ENCODE results near the gene PHF12. TPM values are rescaled to one million over a fixed set of nuclear protein-coding genes. Genes with fewer than 3 reads are reported as not detected.

Gene PHF12
- total and polyA plus RNA-seq, 9 donors: 16.5 to 37.1 (median 32.5) TPM

DNA sequence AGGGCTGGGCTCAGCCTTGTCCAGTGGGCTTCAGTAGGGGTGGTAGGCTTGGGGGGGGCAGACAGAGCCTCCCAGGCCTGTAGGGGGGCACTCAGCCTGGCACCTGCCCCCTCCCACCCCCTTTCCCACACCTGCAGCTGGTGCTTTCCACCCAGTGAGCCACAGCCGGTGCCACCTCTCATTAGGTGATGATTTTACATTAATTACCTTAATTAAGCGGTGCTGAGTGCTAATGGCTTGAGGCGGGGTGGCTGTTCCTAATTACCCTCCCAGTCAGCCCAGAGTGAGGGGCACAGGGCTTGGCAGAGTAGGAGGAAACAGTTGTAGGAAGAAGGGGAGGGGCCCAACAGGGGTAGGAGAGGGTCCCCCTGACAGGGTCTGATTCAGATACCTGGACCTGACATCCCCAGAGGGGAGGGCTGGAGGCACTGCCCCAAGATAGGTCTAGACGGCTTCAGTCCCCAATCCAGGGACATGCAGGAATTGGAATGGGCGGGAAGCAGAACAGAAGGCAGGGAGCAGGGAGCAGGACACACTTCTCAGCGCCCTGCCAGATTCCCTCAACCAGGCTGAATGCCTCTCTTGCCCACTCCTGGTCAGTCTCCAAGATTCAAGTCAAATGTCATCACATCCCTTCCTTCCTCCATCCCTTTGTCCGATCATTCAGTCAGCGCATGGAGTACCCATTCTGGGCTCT lies 26.5 kb upstream of the PHF12 start:
- Histone ChIP-seq H3K9me3 (replicated peaks; ENCODE audit: control insufficient read depth, low read depth, low read length) (no peaks in the 10 kb centered on the region), H3K27ac (ENCODE audit: low read length) (no peak overlapping the region), H3K4me1 (ENCODE audit: control insufficient read depth, insufficient read depth, low read length) (peaks cover 30% of the 10 kb centered on the region), H3K27me3 (ENCODE audit: control insufficient read depth, insufficient read depth, low read length) (peaks cover 31% of the 10 kb centered on the region), H3K4me3 (ENCODE audit: low read length) (no peak overlapping the region), H3K36me3 (ENCODE audit: control insufficient read depth, insufficient read depth, low read length) (no peaks in the 10 kb centered on the region)
- 49% methylated on average over 2 of the region's 8 CpGs for WGBS (ENCODE audit: insufficient coverage)
- DNase-seq: no peak

DNA sequence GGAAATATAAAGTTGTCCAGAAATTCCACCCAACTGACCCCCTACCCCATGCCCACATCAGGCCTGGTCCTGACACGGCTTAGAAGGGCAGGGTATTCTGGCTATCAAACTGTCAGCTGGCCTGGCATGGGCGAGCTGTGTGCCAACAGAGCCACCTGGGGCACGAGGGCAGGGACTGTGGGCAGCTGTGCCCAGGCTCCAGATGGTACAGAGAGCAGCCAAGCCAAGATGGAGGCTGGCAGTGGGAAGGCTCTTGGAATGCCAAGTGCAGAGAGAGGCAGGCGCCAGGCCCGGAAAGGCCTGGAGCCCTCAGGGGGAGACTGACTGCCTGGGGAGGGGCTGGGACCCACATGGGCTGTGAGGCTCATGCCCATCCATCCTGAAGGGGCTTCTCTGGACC lies 24.3 kb upstream of the PHF12 start:
- no peaks in the 10 kb centered on the region for H3K36me3 ChIP-seq (ENCODE audit: control insufficient read depth, insufficient read depth, low read length)
- no peaks in the 10 kb centered on the region for H3K9me3 ChIP-seq (replicated peaks; ENCODE audit: control insufficient read depth, low read depth, low read length)
- peaks cover 28% of the 10 kb centered on the region for H3K27me3 ChIP-seq (ENCODE audit: control insufficient read depth, insufficient read depth, low read length)
- no peak overlapping the region for H3K27ac ChIP-seq (ENCODE audit: low read length)
- WGBS (ENCODE audit: insufficient coverage): 63% methylated on average over 5 of the region's 5 CpGs
- H3K4me1 ChIP-seq (ENCODE audit: control insufficient read depth, insufficient read depth, low read length): peaks cover 44% of the 10 kb centered on the region
- DNase-seq: no peak
- no peak overlapping the region for H3K4me3 ChIP-seq (ENCODE audit: low read length)

DNA sequence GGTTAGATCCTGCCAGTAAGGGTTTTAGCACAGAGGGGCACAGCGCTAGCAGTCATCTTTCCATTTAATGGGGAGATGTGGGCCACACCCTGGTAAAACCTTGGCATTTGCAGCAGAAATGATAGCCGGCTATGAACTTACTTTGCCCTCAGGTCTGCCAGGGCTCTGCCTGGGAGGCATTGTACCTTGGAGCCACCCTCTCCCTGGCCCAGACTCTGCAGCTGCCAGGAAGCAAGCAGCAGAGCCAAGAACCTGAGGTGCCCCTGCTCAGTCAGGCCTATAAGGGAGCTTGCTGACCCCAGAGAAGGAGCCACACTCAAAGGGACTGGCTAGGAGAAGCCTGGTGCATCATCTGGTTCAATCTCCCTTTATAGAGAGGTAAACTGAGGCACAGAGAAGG lies 23.7 kb upstream of the PHF12 start:
- H3K36me3 ChIP-seq (ENCODE audit: control insufficient read depth, insufficient read depth, low read length): no peaks in the 10 kb centered on the region
- DNase-seq: no peak
- H3K27ac ChIP-seq (ENCODE audit: low read length): no peak overlapping the region
- peaks cover 32% of the 10 kb centered on the region for H3K27me3 ChIP-seq (ENCODE audit: control insufficient read depth, insufficient read depth, low read length)
- 95% methylated on average over 2 of the region's 2 CpGs for WGBS (ENCODE audit: insufficient coverage)
- H3K4me3 ChIP-seq (ENCODE audit: low read length): no peak overlapping the region
- no peaks in the 10 kb centered on the region for H3K9me3 ChIP-seq (replicated peaks; ENCODE audit: control insufficient read depth, low read depth, low read length)
- peaks cover 50% of the 10 kb centered on the region for H3K4me1 ChIP-seq (ENCODE audit: control insufficient read depth, insufficient read depth, low read length)

DNA sequence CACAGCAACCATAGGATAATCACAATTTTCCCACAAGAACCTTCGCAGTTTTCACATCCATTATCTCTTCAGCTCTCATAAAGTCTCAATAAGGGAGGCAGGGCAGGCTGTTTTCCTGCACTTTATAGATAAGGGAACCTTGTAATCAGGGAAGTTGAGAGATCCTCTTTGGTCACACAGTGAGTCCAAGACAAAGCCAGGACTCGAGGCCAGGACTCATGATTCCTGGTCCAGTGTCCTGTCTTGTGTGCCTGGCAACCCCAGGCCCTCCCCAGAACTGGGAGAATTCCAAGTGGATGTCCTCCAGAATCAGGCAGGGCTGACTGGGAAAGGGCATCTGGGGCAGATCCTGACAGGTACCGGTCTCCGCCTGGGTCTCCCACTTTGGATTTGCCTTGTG lies 23.1 kb upstream of the PHF12 start:
- Histone ChIP-seq H3K27ac (ENCODE audit: low read length) (no peak overlapping the region), H3K36me3 (ENCODE audit: control insufficient read depth, insufficient read depth, low read length) (no peaks in the 10 kb centered on the region), H3K9me3 (replicated peaks; ENCODE audit: control insufficient read depth, low read depth, low read length) (no peaks in the 10 kb centered on the region), H3K4me3 (ENCODE audit: low read length) (no peak overlapping the region), H3K4me1 (ENCODE audit: control insufficient read depth, insufficient read depth, low read length) (peaks cover 53% of the 10 kb centered on the region), H3K27me3 (ENCODE audit: control insufficient read depth, insufficient read depth, low read length) (peaks cover 32% of the 10 kb centered on the region)
- no peak for DNase-seq
- 68% methylated on average over 4 of the region's 4 CpGs for WGBS (ENCODE audit: insufficient coverage)

DNA sequence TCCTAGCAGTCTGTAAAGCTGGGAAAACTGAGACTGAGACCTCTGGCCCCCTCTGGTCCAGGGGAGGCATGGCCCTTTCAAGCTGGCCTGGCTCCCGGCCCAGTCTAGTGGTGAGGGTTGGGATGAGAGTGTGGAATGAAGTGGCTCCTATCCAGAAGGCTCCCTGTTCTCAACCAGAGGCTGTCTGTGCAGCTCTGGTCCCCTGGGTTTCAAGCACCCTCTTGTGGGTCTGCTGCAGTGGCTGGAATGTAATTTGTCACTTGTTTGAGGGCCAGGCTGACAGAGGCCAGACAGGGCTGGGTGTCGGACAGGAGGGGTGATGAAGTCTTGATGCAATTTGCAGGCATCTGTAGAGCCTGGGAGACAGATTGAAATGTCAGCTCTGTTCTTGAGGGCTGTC lies 22.1 kb upstream of the PHF12 start:
- WGBS (ENCODE audit: insufficient coverage): 23% methylated on average over 2 of the region's 2 CpGs
- Histone ChIP-seq H3K27ac (ENCODE audit: low read length) (no peak overlapping the region), H3K4me1 (ENCODE audit: control insufficient read depth, insufficient read depth, low read length) (peaks cover 57% of the 10 kb centered on the region), H3K36me3 (ENCODE audit: control insufficient read depth, insufficient read depth, low read length) (no peaks in the 10 kb centered on the region), H3K4me3 (ENCODE audit: low read length) (no peak overlapping the region), H3K9me3 (replicated peaks; ENCODE audit: control insufficient read depth, low read depth, low read length) (no peaks in the 10 kb centered on the region), H3K27me3 (ENCODE audit: control insufficient read depth, insufficient read depth, low read length) (peaks cover 31% of the 10 kb centered on the region)
- peak; percentile 50 for DNase-seq

DNA sequence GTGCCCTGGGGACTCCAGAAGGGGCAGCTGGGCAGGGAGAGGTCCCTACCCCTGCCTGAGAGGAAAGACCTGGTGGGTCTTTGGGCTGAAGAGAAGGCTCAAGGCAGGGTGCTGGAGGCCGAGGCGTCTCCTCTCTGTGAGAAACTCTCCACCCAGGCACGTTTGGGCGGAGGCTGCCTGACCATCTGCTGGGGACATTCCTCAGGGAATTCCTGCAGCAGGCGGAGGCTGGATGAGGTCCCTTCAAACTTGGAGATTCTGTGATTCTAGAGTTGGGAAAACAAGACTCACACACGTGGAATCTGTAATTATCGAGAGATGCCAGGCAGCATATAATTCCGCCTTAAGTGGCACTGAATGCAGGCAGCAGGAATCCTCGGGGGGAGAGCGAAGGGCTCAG lies 21.1 kb upstream of the PHF12 start:
- no peak overlapping the region for H3K4me3 ChIP-seq (ENCODE audit: low read length)
- H3K27ac ChIP-seq (ENCODE audit: low read length): no peak overlapping the region
- H3K27me3 ChIP-seq (ENCODE audit: control insufficient read depth, insufficient read depth, low read length): peaks cover 21% of the 10 kb centered on the region
- H3K4me1 ChIP-seq (ENCODE audit: control insufficient read depth, insufficient read depth, low read length): peaks cover 66% of the 10 kb centered on the region
- DNase-seq: peak; percentile 54
- 46% methylated on average over 6 of the region's 10 CpGs for WGBS (ENCODE audit: insufficient coverage)
- H3K36me3 ChIP-seq (ENCODE audit: control insufficient read depth, insufficient read depth, low read length): no peaks in the 10 kb centered on the region
- no peaks in the 10 kb centered on the region for H3K9me3 ChIP-seq (replicated peaks; ENCODE audit: control insufficient read depth, low read depth, low read length)

DNA sequence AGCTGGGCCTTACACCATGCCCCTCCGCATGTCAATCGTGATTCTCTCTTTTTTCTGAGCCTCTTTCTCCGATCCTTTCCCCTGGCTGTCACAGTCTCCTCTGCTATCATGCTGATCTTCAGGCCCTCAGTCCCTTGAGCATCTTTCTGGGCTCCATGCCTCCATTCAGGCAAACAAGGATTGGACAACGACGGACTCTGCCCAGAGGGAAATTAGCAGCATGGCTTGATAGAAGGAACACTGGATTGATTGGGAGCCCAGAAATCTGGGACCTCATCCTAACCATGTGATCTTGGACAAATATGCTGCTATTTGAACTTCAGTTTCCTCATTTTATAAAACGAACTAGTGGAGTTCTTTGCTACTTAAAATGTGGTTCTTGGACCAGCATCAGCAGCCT lies 19.6 kb upstream of the PHF12 start:
- Histone ChIP-seq H3K4me1 (ENCODE audit: control insufficient read depth, insufficient read depth, low read length) (peaks cover 65% of the 10 kb centered on the region), H3K4me3 (ENCODE audit: low read length) (no peak overlapping the region), H3K36me3 (ENCODE audit: control insufficient read depth, insufficient read depth, low read length) (no peaks in the 10 kb centered on the region), H3K27me3 (ENCODE audit: control insufficient read depth, insufficient read depth, low read length) (peaks cover 13% of the 10 kb centered on the region), H3K27ac (ENCODE audit: low read length) (no peak overlapping the region), H3K9me3 (replicated peaks; ENCODE audit: control insufficient read depth, low read depth, low read length) (no peaks in the 10 kb centered on the region)
- DNase-seq: peak; percentile 91
- WGBS (ENCODE audit: insufficient coverage): 20% methylated on average over 3 of the region's 6 CpGs

DNA sequence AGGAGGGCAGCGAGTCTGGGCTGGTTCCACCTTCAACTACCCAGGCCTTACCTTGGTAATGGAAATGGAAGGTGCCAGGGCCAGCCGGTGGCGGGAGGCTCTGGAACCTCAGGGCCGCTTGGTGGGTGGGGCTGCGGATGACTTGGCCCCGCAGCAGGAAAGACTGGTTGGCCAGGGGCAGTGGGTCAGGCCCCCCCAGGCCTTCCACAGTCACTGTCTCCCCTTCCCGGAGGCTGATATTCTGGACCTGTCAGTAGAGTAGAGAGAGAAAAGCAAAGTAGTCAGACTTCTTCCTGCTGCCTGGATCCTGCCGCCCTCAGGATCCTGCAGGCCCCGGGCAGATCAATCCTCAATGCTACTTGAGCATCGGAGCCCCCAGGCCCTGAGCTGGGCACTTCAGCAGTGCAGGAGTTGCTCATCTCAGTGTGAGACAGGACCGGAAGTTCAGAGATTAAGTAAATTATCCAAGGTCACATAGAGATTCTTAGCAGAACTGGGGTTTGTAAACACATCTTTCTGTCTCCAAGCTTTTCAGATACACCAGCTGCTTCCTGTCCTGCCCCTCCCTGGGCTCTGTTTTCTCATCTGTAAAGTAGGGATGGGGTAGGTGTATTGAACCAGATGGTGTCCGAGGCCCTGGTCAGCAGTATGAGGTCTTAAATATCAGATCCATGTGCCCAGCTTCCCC lies 18.5 kb upstream of the PHF12 start:
- peaks cover 57% of the 10 kb centered on the region for H3K4me1 ChIP-seq (ENCODE audit: control insufficient read depth, insufficient read depth, low read length)
- no peaks in the 10 kb centered on the region for H3K36me3 ChIP-seq (ENCODE audit: control insufficient read depth, insufficient read depth, low read length)
- 65% methylated on average over 8 of the region's 12 CpGs for WGBS (ENCODE audit: insufficient coverage)

DNA sequence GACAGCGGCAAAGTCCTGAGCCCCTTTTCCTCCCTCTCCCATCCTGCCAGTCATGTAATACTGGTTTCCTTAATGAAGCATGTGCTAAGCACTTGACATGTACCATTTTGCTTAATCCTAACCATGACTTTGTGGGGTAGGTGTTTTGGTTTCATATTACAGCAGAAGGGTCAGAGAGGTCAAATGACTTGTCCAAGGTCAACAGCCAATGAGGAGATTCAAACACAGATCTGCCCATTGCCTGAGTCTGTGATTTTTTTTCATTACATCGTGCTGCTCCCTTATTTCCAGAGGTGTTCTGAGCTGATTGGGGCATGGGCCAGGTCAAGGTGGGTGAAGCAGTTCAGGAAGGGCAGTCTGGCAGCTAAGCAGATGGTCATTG lies 17.6 kb upstream of the PHF12 start:
- no peak overlapping the region for H3K27ac ChIP-seq (ENCODE audit: low read length)
- no peak for DNase-seq
- WGBS (ENCODE audit: insufficient coverage): no CpG with 5 or more reads among the region's 2 CpGs
- no peaks in the 10 kb centered on the region for H3K9me3 ChIP-seq (replicated peaks; ENCODE audit: control insufficient read depth, low read depth, low read length)
- H3K27me3 ChIP-seq (ENCODE audit: control insufficient read depth, insufficient read depth, low read length): peaks cover 10% of the 10 kb centered on the region
- H3K4me1 ChIP-seq (ENCODE audit: control insufficient read depth, insufficient read depth, low read length): peaks cover 50% of the 10 kb centered on the region
- H3K36me3 ChIP-seq (ENCODE audit: control insufficient read depth, insufficient read depth, low read length): no peaks in the 10 kb centered on the region
- no peak overlapping the region for H3K4me3 ChIP-seq (ENCODE audit: low read length)

More for the DNA sequence above, 18.5 kb upstream of the PHF12 start:
- no peak for DNase-seq
- Histone ChIP-seq H3K27me3 (ENCODE audit: control insufficient read depth, insufficient read depth, low read length) (peaks cover 10% of the 10 kb centered on the region), H3K27ac (ENCODE audit: low read length) (no peak overlapping the region), H3K9me3 (replicated peaks; ENCODE audit: control insufficient read depth, low read depth, low read length) (no peaks in the 10 kb centered on the region), H3K4me3 (ENCODE audit: low read length) (no peak overlapping the region)

DNA sequence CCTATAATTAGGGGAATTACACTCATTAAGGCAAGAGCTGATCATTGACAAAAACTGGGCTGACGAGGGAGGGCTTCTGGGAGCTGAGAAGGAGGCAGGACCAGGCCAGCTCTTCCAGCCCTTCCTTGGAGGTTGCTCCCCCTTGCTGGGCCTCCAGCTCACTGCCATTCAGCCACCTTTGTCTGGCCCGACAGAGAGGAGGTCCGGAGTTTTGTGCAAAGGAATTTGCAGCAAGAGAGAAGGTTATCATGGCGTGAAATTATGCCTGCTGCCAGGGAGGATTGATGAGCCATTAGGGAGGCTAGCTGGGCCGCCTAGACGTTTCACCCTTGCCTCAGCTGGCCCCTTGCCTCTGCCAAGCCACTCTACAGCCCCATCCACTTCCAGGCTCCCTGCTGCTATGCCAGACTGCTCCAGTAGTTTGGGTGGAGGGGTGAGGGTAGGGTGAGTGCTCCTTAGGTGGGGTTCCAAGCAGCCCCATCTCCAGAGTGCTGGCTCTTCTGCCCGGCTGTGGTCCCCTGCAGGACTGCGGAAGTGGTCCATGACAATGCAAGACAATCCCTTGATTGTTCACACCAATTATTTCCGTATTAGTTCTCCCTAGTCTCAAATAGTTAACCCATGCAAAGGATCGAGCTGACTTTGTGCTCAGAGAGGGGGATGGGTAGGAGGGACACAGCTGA lies 17.1 kb upstream of the PHF12 start:
- peaks cover 45% of the 10 kb centered on the region for H3K4me1 ChIP-seq (ENCODE audit: control insufficient read depth, insufficient read depth, low read length)
- H3K9me3 ChIP-seq (replicated peaks; ENCODE audit: control insufficient read depth, low read depth, low read length): no peaks in the 10 kb centered on the region
- 40% methylated on average over 1 of the region's 10 CpGs for WGBS (ENCODE audit: insufficient coverage)
- H3K4me3 ChIP-seq (ENCODE audit: low read length): no peak overlapping the region
- peaks cover 12% of the 10 kb centered on the region for H3K27me3 ChIP-seq (ENCODE audit: control insufficient read depth, insufficient read depth, low read length)
- no peaks in the 10 kb centered on the region for H3K36me3 ChIP-seq (ENCODE audit: control insufficient read depth, insufficient read depth, low read length)
- no peak for DNase-seq
- H3K27ac ChIP-seq (ENCODE audit: low read length): no peak overlapping the region
